ENCODE measurements around the gene MBOAT1. TPM values are rescaled to one million over a fixed set of nuclear protein-coding genes. Genes with fewer than 3 reads are reported as not detected.
"Not testable (repeated sequence)": the region's sequence is repeated elsewhere in the genome, so short reads cannot be mapped to it uniquely, and the experiment has no call there.

The MBOAT1 gene
- total RNA-seq, 4 donors from 2014 or later, result 5.3 to 18.8 (median 8.2) TPM

GRCh38 chr6:20142866-20143265 lies 69.4 kb downstream of the MBOAT1 start:
- WGBS, result 96% methylated on average over 4 of the region's 4 CpGs
- Histone ChIP-seq H3K4me1 (no peaks in the 10 kb centered on the region), H3K36me3 (peaks cover 19% of the 10 kb centered on the region), H3K27me3 (no peaks in the 10 kb centered on the region), H3K9me3 (no peaks in the 10 kb centered on the region), H3K4me3 (no peak overlapping the region), H3K27ac (no peak overlapping the region)
- TF ChIP-seq EP300 (IDR thresholded peaks at IDR 0.05) (no peak), POLR2A (IDR thresholded peaks at IDR 0.05) (no peak)
- DNase-seq (ENCODE audit: low spot score in 2 of 2), result no peak

- TF ChIP-seq POLR2AphosphoS5 (IDR thresholded peaks at IDR 0.05), result no peak
- TF ChIP-seq POLR2A (IDR thresholded peaks at IDR 0.05), result no peak
- TF ChIP-seq EP300 (IDR thresholded peaks at IDR 0.05), result no peak
- TF ChIP-seq CTCF (IDR thresholded peaks at IDR 0.05), result no peak
- no peaks in the 10 kb centered on the region for H3K9me3 ChIP-seq
- 95% methylated on average over 2 of the region's 2 CpGs for WGBS
- H3K27ac ChIP-seq, result no peak overlapping the region
- no peaks in the 10 kb centered on the region for H3K4me1 ChIP-seq
- DNase-seq (ENCODE audit: low spot score in 2 of 2), result no peak
- peaks cover 19% of the 10 kb centered on the region for H3K36me3 ChIP-seq
- no peaks in the 10 kb centered on the region for H3K27me3 ChIP-seq
- no peak overlapping the region for H3K4me3 ChIP-seq
These were observed 70.3 kb downstream of the MBOAT1 start for GRCh38 chr6:20141931-20142330.

- not testable (repeated sequence) for H3K9me3 ChIP-seq; H3K4me1 ChIP-seq; DNase-seq (ENCODE audit: low spot score in 2 of 2); H3K27ac ChIP-seq; H3K4me3 ChIP-seq; H3K27me3 ChIP-seq
- WGBS, result 93% methylated on average over 11 of the region's 11 CpGs
- H3K36me3 ChIP-seq, result peaks cover 19% of the 10 kb centered on the region
These were observed 72.9 kb downstream of the MBOAT1 start for GRCh38 chr6:20139127-20139963.

GRCh38 chr6:20137837-20138236 lies 74.4 kb downstream of the MBOAT1 start:
- Histone ChIP-seq H3K36me3 (peaks cover 4% of the 10 kb centered on the region), H3K27me3 (no peaks in the 10 kb centered on the region), H3K9me3 (no peaks in the 10 kb centered on the region), H3K4me1 (no peaks in the 10 kb centered on the region), H3K4me3 (no peak overlapping the region), H3K27ac (no peak overlapping the region)
- 87% methylated on average over 4 of the region's 4 CpGs for WGBS
- TF ChIP-seq POLR2A (IDR thresholded peaks at IDR 0.05), result no peak
- no peak for TF ChIP-seq EP300 (IDR thresholded peaks at IDR 0.05)
- TF ChIP-seq POLR2AphosphoS5 (IDR thresholded peaks at IDR 0.05), result no peak
- TF ChIP-seq CTCF (IDR thresholded peaks at IDR 0.05), result no peak
- no peak for DNase-seq (ENCODE audit: low spot score in 2 of 2)

- no peaks in the 10 kb centered on the region for H3K9me3 ChIP-seq
- DNase-seq (ENCODE audit: low spot score in 2 of 2), result no peak
- H3K27ac ChIP-seq, result no peak overlapping the region
- TF ChIP-seq CTCF (IDR thresholded peaks at IDR 0.05) (no peak), POLR2AphosphoS5 (IDR thresholded peaks at IDR 0.05) (no peak), EP300 (IDR thresholded peaks at IDR 0.05) (no peak), POLR2A (IDR thresholded peaks at IDR 0.05) (no peak)
- peaks cover 3% of the 10 kb centered on the region for H3K36me3 ChIP-seq
- H3K4me1 ChIP-seq, result no peaks in the 10 kb centered on the region
- H3K4me3 ChIP-seq, result no peak overlapping the region
- no peaks in the 10 kb centered on the region for H3K27me3 ChIP-seq
- 72% methylated on average over 3 of the region's 3 CpGs for WGBS
These were observed 75.0 kb downstream of the MBOAT1 start for GRCh38 chr6:20137240-20137639.

- no peak for DNase-seq (ENCODE audit: low spot score in 2 of 2)
- TF ChIP-seq CTCF (IDR thresholded peaks at IDR 0.05), result no peak
- TF ChIP-seq POLR2A (IDR thresholded peaks at IDR 0.05), result no peak
- no peak for TF ChIP-seq EP300 (IDR thresholded peaks at IDR 0.05)
- TF ChIP-seq POLR2AphosphoS5 (IDR thresholded peaks at IDR 0.05), result no peak
- WGBS, result 76% methylated on average over 6 of the region's 6 CpGs
- no peaks in the 10 kb centered on the region for H3K9me3 ChIP-seq
- no peak overlapping the region for H3K27ac ChIP-seq
- no peaks in the 10 kb centered on the region for H3K4me1 ChIP-seq
- H3K4me3 ChIP-seq, result no peak overlapping the region
- no peaks in the 10 kb centered on the region for H3K36me3 ChIP-seq
- no peaks in the 10 kb centered on the region for H3K27me3 ChIP-seq
These were observed 76.5 kb downstream of the MBOAT1 start for GRCh38 chr6:20135677-20136268.

Data from suprapubic skin (tissue), 4 donors.